Keratinocyte (primary cell): ENCODE measurements around the gene IDH1. TPM values are rescaled to one million over a fixed set of nuclear protein-coding genes. Genes with fewer than 3 reads are reported as not detected.
A peak's percentile ranks its signal among the peaks of the same experiment; 100 is the strongest.

Experiments
- DNase-seq: peaks from one replicate; pipeline ENCODE4 v3.0.0-alpha.2; 2011; ENCODE audit warnings: low read depth, missing footprints, low spot score
- FAIRE-seq: peaks from 2 replicates; lab custom pipeline; 2011; peaks lifted over from hg19 to GRCh38; lab: Jason Lieb, UNC
- H2AFZ ChIP-seq: 2 replicates; pipeline ENCODE4 v1.6.0; 2012; ENCODE audit warnings: low read length, control low read depth, inconsistent platforms; ENCODE audit not compliant: control insufficient read depth
- H3K27ac ChIP-seq: 2 replicates; pipeline ENCODE4 v1.5.1; 2011; ENCODE audit warnings: low read length; ENCODE audit not compliant: control insufficient read depth, insufficient read depth
- H3K27me3 ChIP-seq: 3 replicates; pipeline ENCODE4 v1.6.0; 2011; ENCODE audit warnings: low read length; ENCODE audit not compliant: control insufficient read depth, insufficient read depth; ENCODE audit errors: extremely low read depth
- H3K36me3 ChIP-seq, 2 experiments: 2 replicates in 1 of 2; 3 replicates in 1 of 2; pipeline ENCODE4 v1.5.1; 2011; ENCODE audit warnings: low read length in 2 of 2, mild to moderate bottlenecking in 1 of 2; ENCODE audit not compliant: control insufficient read depth in 2 of 2, insufficient read depth in 2 of 2; ENCODE audit errors: extremely low read depth in 1 of 2
- H3K4me1 ChIP-seq: 3 replicates; pipeline ENCODE4 v1.5.1; 2011; ENCODE audit warnings: low read length; ENCODE audit not compliant: control insufficient read depth, insufficient read depth; ENCODE audit errors: extremely low read depth
- H3K4me2 ChIP-seq: 3 replicates; pipeline ENCODE4 v1.6.0; 2011; ENCODE audit warnings: low read depth, low read length; ENCODE audit not compliant: control insufficient read depth, insufficient read depth; ENCODE audit errors: extremely low read depth
- H3K4me3 ChIP-seq, 3 experiments: fragments of 200-600 bp in 1 of 3; sonication (generic) in 1 of 3; 2 replicates in 2 of 3; 3 replicates in 1 of 3; pipeline ENCODE4 v1.5.1; 2011 to 2016; ENCODE audit warnings: low read length in 3 of 3, mild to moderate bottlenecking in 3 of 3, control low read depth in 2 of 3, inconsistent platforms in 1 of 3, low read depth in 1 of 3, mixed read lengths in 1 of 3, mixed run types in 1 of 3, moderate library complexity in 1 of 3; ENCODE audit not compliant: control insufficient read depth in 2 of 3, insufficient read depth in 2 of 3; ENCODE audit errors: extremely low read depth in 1 of 3
- H3K79me2 ChIP-seq: 2 replicates; pipeline ENCODE4 v1.6.0; 2012; ENCODE audit warnings: low read length; ENCODE audit not compliant: control insufficient read depth, insufficient read depth
- H3K9ac ChIP-seq: 3 replicates; pipeline ENCODE4 v1.6.0; 2011; ENCODE audit warnings: low read length; ENCODE audit not compliant: control insufficient read depth, insufficient read depth; ENCODE audit errors: extremely low read depth
- H3K9me1 ChIP-seq: 3 replicates; pipeline ENCODE4 v1.6.0; 2011; ENCODE audit warnings: low read length; ENCODE audit not compliant: control insufficient read depth, insufficient read depth; ENCODE audit errors: extremely low read depth
- H3K9me3 ChIP-seq: 2 replicates; pipeline ENCODE4 v1.5.1; 2012; ENCODE audit warnings: low read depth, low read length; ENCODE audit not compliant: control insufficient read depth
- H4K20me1 ChIP-seq: 3 replicates; pipeline ENCODE4 v1.6.0; 2011; ENCODE audit warnings: low read length; ENCODE audit not compliant: control insufficient read depth, insufficient read depth; ENCODE audit errors: extremely low read depth
- CTCF ChIP-seq, 3 experiments: IDR thresholded peaks in 1 of 3; conservative IDR thresholded peaks in 1 of 3; optimal IDR thresholded peaks in 1 of 3; 2 replicates in 2 of 3; 3 replicates in 1 of 3; pipeline versions ENCODE3 to v1.5.1; 2011; ENCODE audit warnings: low read length in 3 of 3, mild to moderate bottlenecking in 3 of 3, moderate library complexity in 2 of 3, control low read depth in 1 of 3, inconsistent platforms in 1 of 3; ENCODE audit not compliant: insufficient read depth in 2 of 3; ENCODE audit errors: extremely low read depth in 1 of 3
- EZH2 ChIP-seq: IDR thresholded peaks from one replicate; pipeline ENCODE4 v1.6.1; 2012; ENCODE audit warnings: inconsistent platforms, mild to moderate bottlenecking, low read length, moderate library complexity
- dilution Hi-C: fragments of 300-500 bp; cut with MboI; formaldehyde crosslinking; loops from one replicate; pipeline ENCODE4 v1.7.0; 2020; ENCODE audit warnings: low sequenced_read_pairs; ENCODE audit not compliant: extremely low pct_ligation_motif_present
- polyA plus RNA-seq, 5 experiments: library from polyadenylated mRNA; depleted of rRNA in 3 of 5; stranded (reverse) in 3 of 5; stranded (forward) in 1 of 5; unstranded in 1 of 5; fragments of >200 nt; gene quantifications; 1 replicate in 1 of 5; 2 replicates in 3 of 5; 3 replicates in 1 of 5; pipeline versions ENCODE4 v1.2.1 to v1.2.3, GENCODE V29; 2011 to 2012; ENCODE audit warnings: missing spikeins in 2 of 5, low read depth in 1 of 5, low replicate concordance in 1 of 5

The IDH1 gene
- polyA plus RNA-seq, 1 donor (not counting 4 experiments of a cell fraction or from before 2014, with no cell fraction given) = 160 TPM

- Histone ChIP-seq H3K9me1 (no peaks in the 10 kb centered on the region), H3K4me3 (no peak overlapping the region), H2AFZ (no peak overlapping the region), H3K4me2 (peak overlapping the region; percentile 59), H3K4me1 (peaks cover 16% of the 10 kb centered on the region), H4K20me1 (no peaks in the 10 kb centered on the region), H3K27me3 (no peaks in the 10 kb centered on the region), H3K36me3 (peaks cover 10 to 25% of the 10 kb centered on the region in 2 experiments), H3K79me2 (no peaks in the 10 kb centered on the region), H3K27ac (peak overlapping the region; percentile 42), H3K9ac (no peak overlapping the region), H3K9me3 (no peaks in the 10 kb centered on the region)
- dilution Hi-C loops = no loop called here
- TF ChIP-seq EZH2 (no peak), CTCF (optimal IDR thresholded peaks at IDR 0.05 in 1 of 3, IDR thresholded peaks at IDR 0.05 in 1 of 3, conservative IDR thresholded peaks at IDR 0.05 in 1 of 3; ENCODE audit: extremely low read depth in 1 of 3, insufficient read depth in 2 of 3, low read length in 3 of 3) (no peak)
- DNase-seq (peak; percentile 5), FAIRE-seq (peak; percentile 81)
Measured at GRCh38 chr2:208300847-208301618, 46.2 kb upstream of the IDH1 start.

GRCh38 chr2:208297961-208298360 lies 43.1 kb upstream of the IDH1 start:
- Histone ChIP-seq H3K4me1 (peaks cover 16% of the 10 kb centered on the region), H3K27me3 (no peaks in the 10 kb centered on the region), H2AFZ (no peak overlapping the region), H3K9me1 (no peaks in the 10 kb centered on the region), H3K27ac (no peak overlapping the region), H3K36me3 (peaks cover 9 to 22% of the 10 kb centered on the region in 2 experiments), H4K20me1 (no peaks in the 10 kb centered on the region), H3K9me3 (no peaks in the 10 kb centered on the region), H3K4me2 (no peak overlapping the region), H3K9ac (no peak overlapping the region), H3K4me3 (no peak overlapping the region), H3K79me2 (no peaks in the 10 kb centered on the region)
- no peak for FAIRE-seq
- dilution Hi-C loops = no loop called here
- TF ChIP-seq CTCF (optimal IDR thresholded peaks at IDR 0.05 in 1 of 3, IDR thresholded peaks at IDR 0.05 in 1 of 3, conservative IDR thresholded peaks at IDR 0.05 in 1 of 3; ENCODE audit: extremely low read depth in 1 of 3, insufficient read depth in 2 of 3, low read length in 3 of 3) (no peak), EZH2 (no peak)
- DNase-seq = no peak
